ENCODE measurements around the gene MAGEA2B.
"Not testable (repeated sequence)": the region's sequence is repeated elsewhere in the genome, so short reads cannot be mapped to it uniquely, and the experiment has no call there.

The MAGEA2B gene

DNA sequence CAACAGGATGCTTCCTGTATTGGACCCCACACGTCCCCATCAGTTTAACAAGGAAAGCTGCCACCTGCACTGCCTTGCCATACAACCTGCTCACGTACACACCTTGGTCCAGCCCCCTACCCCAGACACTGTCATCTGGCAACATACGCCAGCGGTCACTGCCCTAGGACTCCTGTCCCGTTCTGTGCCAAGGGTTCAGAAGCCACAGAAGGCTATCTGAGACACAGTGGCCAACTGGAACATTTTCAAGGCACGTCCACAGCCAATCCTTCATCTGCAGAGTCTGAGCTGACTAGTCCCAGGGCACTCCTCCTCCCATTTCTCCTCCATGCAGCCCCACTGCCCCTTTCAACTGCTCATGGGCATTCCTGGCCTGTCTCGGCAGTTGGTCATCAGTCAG, 47.2 kb downstream of the MAGEA2B start:
- not testable (repeated sequence) for DNase-seq (ENCODE audit: low read depth, low spot score); H3K4me3 ChIP-seq; H3K9me3 ChIP-seq (ENCODE audit: low read depth, low read length); H3K36me3 ChIP-seq (ENCODE audit: insufficient read depth, low read length); H3K9ac ChIP-seq (ENCODE audit: insufficient read length); H3K27ac ChIP-seq

DNA sequence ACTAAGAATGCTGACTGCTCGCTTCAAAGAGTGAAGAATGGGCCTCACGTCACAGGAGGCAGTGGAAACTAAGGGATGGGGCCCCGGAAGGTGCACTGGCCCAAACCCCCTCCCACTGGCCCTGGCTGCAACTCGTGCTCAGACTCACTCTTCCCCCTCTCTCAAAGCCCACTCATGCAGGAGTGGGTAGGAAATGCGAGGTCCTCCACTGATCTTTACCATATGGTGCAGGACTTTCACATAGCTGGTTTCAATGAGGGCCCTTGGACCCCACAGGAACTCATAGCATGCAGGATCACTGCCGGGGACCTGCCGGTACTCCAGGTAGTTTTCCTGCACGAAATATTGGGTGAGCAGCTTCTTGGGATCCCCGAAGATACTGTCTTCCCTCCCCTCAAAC, 52.1 kb downstream of the MAGEA2B start:
- not testable (repeated sequence) for DNase-seq (ENCODE audit: low read depth, low spot score); H3K9me3 ChIP-seq (ENCODE audit: low read depth, low read length); H3K27ac ChIP-seq; H3K4me3 ChIP-seq; H3K36me3 ChIP-seq (ENCODE audit: insufficient read depth, low read length); H3K9ac ChIP-seq (ENCODE audit: insufficient read length)

All from SK-N-MC (cell line).